GM18507 (cell line): ENCODE results near the gene TGFB1I1.

Source experiments
- DNase-seq: peaks from one replicate; pipeline ENCODE4 v3.0.0; 2011; ENCODE audit warnings: low read depth; ENCODE audit not compliant: insufficient read length; ENCODE audit errors: extremely low spot score
- FAIRE-seq: peaks from 2 replicates; lab custom pipeline; 2011; peaks lifted over from hg19 to GRCh38; lab: Jason Lieb, UNC

Gene TGFB1I1

GRCh38 chr16:31466381-31466841 is 5.5 kb upstream of the TGFB1I1 start:
- no peak for FAIRE-seq
- no peak for DNase-seq

GRCh38 chr16:31467151-31467773 is 4.7 kb upstream of the TGFB1I1 start:
- FAIRE-seq (peak; percentile 52), DNase-seq (no peak)

GRCh38 chr16:31467858-31468257 is 4.1 kb upstream of the TGFB1I1 start:
- DNase-seq, result no peak

GRCh38 chr16:31470615-31471014 is 1.3 kb upstream of the TGFB1I1 start:
- DNase-seq (no peak), FAIRE-seq (no peak)

More at GRCh38 chr16:31467858-31468257, 4.1 kb upstream of the TGFB1I1 start:
- no peak for FAIRE-seq

- DNase-seq (no peak), FAIRE-seq (no peak)
Observed at GRCh38 chr16:31471241-31471874, 594 bp upstream of the TGFB1I1 start.

- DNase-seq (no peak), FAIRE-seq (peak; percentile 15)
Observed at GRCh38 chr16:31472709-31473203, 804 bp downstream of the TGFB1I1 start.

GRCh38 chr16:31473264-31473984 is 1.5 kb downstream of the TGFB1I1 start:
- no peak for FAIRE-seq
- DNase-seq, result no peak

GRCh38 chr16:31474173-31474714 is 2.3 kb downstream of the TGFB1I1 start:
- no peak for FAIRE-seq
- DNase-seq, result no peak

GRCh38 chr16:31474773-31475738 is 3.1 kb downstream of the TGFB1I1 start:
- no peak for FAIRE-seq
- DNase-seq, result no peak

GRCh38 chr16:31475946-31476302 is 4.0 kb downstream of the TGFB1I1 start:
- DNase-seq, result no peak
- no peak for FAIRE-seq

GRCh38 chr16:31476303-31477219 is 4.6 kb downstream of the TGFB1I1 start:
- peak; percentile 51 for FAIRE-seq

GRCh38 chr16:31477220-31478216 is 5.6 kb downstream of the TGFB1I1 start:
- FAIRE-seq (no peak), DNase-seq (no peak)

More at GRCh38 chr16:31476303-31477219, 4.6 kb downstream of the TGFB1I1 start:
- DNase-seq, result peak; percentile 72

- no peak for DNase-seq
- no peak for FAIRE-seq
Observed at GRCh38 chr16:31478956-31479355, 7.0 kb downstream of the TGFB1I1 start.

- no peak for FAIRE-seq
Observed at GRCh38 chr16:31479751-31480150, 7.8 kb downstream of the TGFB1I1 start.

GRCh38 chr16:31480851-31481536 is 9.0 kb downstream of the TGFB1I1 start:
- FAIRE-seq, result no peak
- DNase-seq, result no peak

More at GRCh38 chr16:31479751-31480150, 7.8 kb downstream of the TGFB1I1 start:
- DNase-seq, result no peak

GRCh38 chr16:31483081-31483480 is 11.1 kb downstream of the TGFB1I1 start, which contains the start of gene SLC5A2:
Gene SLC5A2 (plus strand): TSS chr16:31483123. CDS start chr16:31483137, 14 bp downstream.
- DNase-seq (no peak), FAIRE-seq (no peak)
